HEK293 (cell line): ENCODE measurements around the gene KCNQ1.

Source experiments
- MZF1 ChIP-seq: fragments of 450-650 bp; formaldehyde crosslinking; IDR thresholded peaks from 2 replicates; pipeline ENCODE4 v1.5.1; 2017; ENCODE audit warnings: missing biosample characterization, missing genetic modification characterization, borderline replicate concordance
- PRDM2 ChIP-seq: fragments of 450-650 bp; formaldehyde crosslinking; IDR thresholded peaks from 2 replicates; pipeline ENCODE4 v1.5.1; 2016; ENCODE audit warnings: missing biosample characterization, missing genetic modification characterization, borderline replicate concordance
- PRDM4 ChIP-seq: fragments of 450-650 bp; formaldehyde crosslinking; IDR thresholded peaks from 2 replicates; pipeline ENCODE4 v1.5.1; 2017; ENCODE audit warnings: missing biosample characterization, missing genetic modification characterization
- REPIN1 ChIP-seq: fragments of 450-650 bp; formaldehyde crosslinking; IDR thresholded peaks from 2 replicates; pipeline ENCODE4 v1.5.1; 2017; ENCODE audit warnings: missing biosample characterization, missing genetic modification characterization, low read depth
- TSHZ1 ChIP-seq: fragments of 450-650 bp; formaldehyde crosslinking; IDR thresholded peaks from 2 replicates; pipeline ENCODE4 v1.5.1; 2016; ENCODE audit warnings: missing biosample characterization, missing genetic modification characterization, borderline replicate concordance
- ZFP69B ChIP-seq: fragments of 450-650 bp; formaldehyde crosslinking; IDR thresholded peaks from 2 replicates; pipeline ENCODE4 v1.5.1; 2016; ENCODE audit warnings: missing biosample characterization, missing genetic modification characterization
- ZNF132 ChIP-seq: fragments of 450-650 bp; formaldehyde crosslinking; IDR thresholded peaks from 2 replicates; pipeline ENCODE4 v1.5.1; 2017; ENCODE audit warnings: missing biosample characterization, missing genetic modification characterization, borderline replicate concordance
- ZNF169 ChIP-seq: fragments of 450-650 bp; formaldehyde crosslinking; IDR thresholded peaks from 2 replicates; pipeline ENCODE4 v1.5.1; 2016; ENCODE audit warnings: missing biosample characterization, missing genetic modification characterization
- ZNF202 ChIP-seq: fragments of 450-650 bp; formaldehyde crosslinking; IDR thresholded peaks from 2 replicates; pipeline ENCODE4 v1.5.1; 2016; ENCODE audit warnings: missing biosample characterization, missing genetic modification characterization, borderline replicate concordance
- ZNF354C ChIP-seq: fragments of 450-650 bp; formaldehyde crosslinking; IDR thresholded peaks from 2 replicates; pipeline ENCODE4 v1.5.1; 2016; ENCODE audit warnings: missing biosample characterization, missing genetic modification characterization, low read depth, borderline replicate concordance
- ZNF488 ChIP-seq: fragments of 450-650 bp; formaldehyde crosslinking; IDR thresholded peaks from 2 replicates; pipeline ENCODE4 v1.5.1; 2016; ENCODE audit warnings: missing biosample characterization, missing genetic modification characterization
- ZNF514 ChIP-seq: fragments of 450-650 bp; formaldehyde crosslinking; IDR thresholded peaks from 2 replicates; pipeline ENCODE4 v1.5.1; 2016; ENCODE audit warnings: missing biosample characterization, missing genetic modification characterization
- ZNF521 ChIP-seq: fragments of 450-650 bp; formaldehyde crosslinking; IDR thresholded peaks from 2 replicates; pipeline ENCODE4 v1.5.1; 2017; ENCODE audit warnings: missing biosample characterization, mild to moderate bottlenecking, missing genetic modification characterization
- ZNF549 ChIP-seq: fragments of 450-650 bp; IDR thresholded peaks from 2 replicates; pipeline ENCODE4 v1.5.1; 2018; ENCODE audit warnings: missing biosample characterization, missing genetic modification characterization, mild to moderate bottlenecking, inconsistent platforms, moderate library complexity
- ZNF558 ChIP-seq: fragments of 450-650 bp; formaldehyde crosslinking; IDR thresholded peaks from 2 replicates; pipeline ENCODE4 v1.5.1; 2016; ENCODE audit warnings: missing biosample characterization, missing genetic modification characterization
- ZNF561 ChIP-seq: fragments of 450-650 bp; IDR thresholded peaks from 2 replicates; pipeline ENCODE4 v1.5.1; 2018; ENCODE audit warnings: missing biosample characterization, missing genetic modification characterization, borderline replicate concordance
- ZNF585B ChIP-seq: fragments of 450-650 bp; formaldehyde crosslinking; IDR thresholded peaks from 2 replicates; pipeline ENCODE4 v1.5.1; 2016; ENCODE audit warnings: missing biosample characterization, missing genetic modification characterization
- ZNF596 ChIP-seq: fragments of 450-650 bp; IDR thresholded peaks from 2 replicates; pipeline ENCODE4 v1.5.0; 2018; ENCODE audit warnings: missing biosample characterization, mild to moderate bottlenecking, missing genetic modification characterization, moderate library complexity
- ZNF626 ChIP-seq: fragments of 450-650 bp; sonication (Bioruptor Pico); formaldehyde crosslinking; IDR thresholded peaks from 2 replicates; pipeline ENCODE4 v1.5.1; 2018; ENCODE audit warnings: missing biosample characterization, missing genetic modification characterization, inconsistent platforms
- ZNF629 ChIP-seq: fragments of 450-650 bp; formaldehyde crosslinking; IDR thresholded peaks from 2 replicates; pipeline ENCODE4 v1.5.1; 2017; ENCODE audit warnings: missing biosample characterization, missing genetic modification characterization
- ZNF645 ChIP-seq: fragments of 450-650 bp; formaldehyde crosslinking; IDR thresholded peaks from 2 replicates; pipeline ENCODE4; 2016; ENCODE audit warnings: missing biosample characterization, missing genetic modification characterization
- ZNF792 ChIP-seq: fragments of 450-650 bp; formaldehyde crosslinking; IDR thresholded peaks from 2 replicates; pipeline ENCODE4 v1.5.1; 2016; ENCODE audit warnings: missing biosample characterization, missing genetic modification characterization
- ZXDB ChIP-seq: fragments of 450-650 bp; formaldehyde crosslinking; IDR thresholded peaks from 2 replicates; pipeline ENCODE4 v1.5.1; 2016; ENCODE audit warnings: missing biosample characterization, missing genetic modification characterization

KCNQ1 gene

GRCh38 chr11:2699531-2700414, 255.0 kb downstream of the KCNQ1 start, which contains the start of gene KCNQ1OT1 (continued):
- TF ChIP-seq ZNF645 (tag by site-specific recombination) (no peak), MZF1 (tag by site-specific recombination) (no peak), ZNF514 (tag by site-specific recombination) (no peak), ZNF626 (tag by site-specific recombination) (no peak), ZNF354C (tag by site-specific recombination) (no peak), ZNF558 (tag by site-specific recombination) (no peak), ZNF132 (tag by site-specific recombination) (no peak), ZNF488 (tag by site-specific recombination) (no peak), PRDM4 (tag by site-specific recombination) (no peak), PRDM2 (tag by site-specific recombination) (no peak), ZNF629 (peak; percentile 52), ZFP69B (tag by site-specific recombination) (no peak), ZXDB (no peak), ZNF549 (tag by site-specific recombination) (no peak), REPIN1 (no peak), ZNF561 (tag by site-specific recombination) (no peak), ZNF596 (tag by site-specific recombination) (no peak), ZNF585B (tag by site-specific recombination) (no peak), ZNF202 (tag by site-specific recombination) (no peak), TSHZ1 (tag by site-specific recombination) (no peak), ZNF169 (tag by site-specific recombination) (no peak), ZNF521 (tag by site-specific recombination) (no peak), ZNF792 (tag by site-specific recombination) (no peak)
